ENCODE measurements around the gene TRAF3IP1.
"Not testable (repeated sequence)": the region's sequence is repeated elsewhere in the genome, so short reads cannot be mapped to it uniquely, and the experiment has no call there.

Gene TRAF3IP1

DNA sequence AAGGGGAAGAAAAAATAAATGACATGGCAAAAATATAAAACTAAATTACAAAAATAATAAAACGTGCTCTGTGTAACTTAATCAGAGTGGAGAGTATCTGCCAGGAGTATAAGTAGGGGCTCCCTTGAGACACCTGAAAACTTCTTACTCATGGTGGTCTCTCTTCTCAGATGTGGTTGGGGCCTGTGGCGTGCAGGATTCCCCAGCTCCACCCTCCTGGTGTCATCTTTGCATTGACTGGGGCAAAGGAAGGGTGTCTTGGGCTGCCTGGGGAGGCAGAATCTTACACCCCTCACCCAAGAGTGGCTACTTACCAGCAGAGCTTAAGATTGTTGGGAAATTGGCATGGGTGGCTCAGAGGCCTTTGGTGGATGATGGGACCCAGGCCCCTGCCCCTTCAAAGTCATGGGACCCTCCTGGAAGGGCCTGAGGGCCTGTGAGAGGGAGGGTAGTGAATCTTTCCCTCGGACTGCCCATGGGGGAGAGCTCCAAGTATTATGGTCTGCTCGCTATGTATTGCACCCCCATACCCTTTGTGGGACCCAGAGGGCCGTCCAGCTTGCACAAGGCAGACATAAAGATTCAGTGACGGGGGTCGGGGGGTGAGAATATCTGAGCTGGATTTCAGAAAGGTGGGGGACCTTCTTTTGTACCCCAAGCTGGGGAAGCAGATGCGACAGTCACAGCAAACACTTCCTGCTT is 6.9 kb upstream of the TRAF3IP1 start:
- no peak for DNase-seq

DNA sequence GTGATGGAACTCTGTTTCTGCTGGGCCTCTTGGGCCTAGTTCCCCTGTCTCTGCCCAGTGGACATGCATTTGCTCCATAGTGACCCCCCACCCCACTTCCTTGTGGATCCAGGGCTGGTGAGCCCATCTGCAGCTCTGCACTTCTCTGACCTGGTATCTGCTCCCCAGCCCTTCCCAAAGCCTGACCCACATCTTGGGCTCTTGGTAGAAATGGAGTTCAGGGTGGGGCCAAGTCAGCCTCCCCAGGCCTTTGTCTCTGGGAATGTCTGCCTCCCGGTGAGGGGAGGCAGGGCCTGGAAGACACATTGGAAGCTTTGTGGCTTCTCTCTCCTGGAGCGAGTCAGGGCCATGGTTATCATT is 6.3 kb upstream of the TRAF3IP1 start:
- DNase-seq = no peak

DNA sequence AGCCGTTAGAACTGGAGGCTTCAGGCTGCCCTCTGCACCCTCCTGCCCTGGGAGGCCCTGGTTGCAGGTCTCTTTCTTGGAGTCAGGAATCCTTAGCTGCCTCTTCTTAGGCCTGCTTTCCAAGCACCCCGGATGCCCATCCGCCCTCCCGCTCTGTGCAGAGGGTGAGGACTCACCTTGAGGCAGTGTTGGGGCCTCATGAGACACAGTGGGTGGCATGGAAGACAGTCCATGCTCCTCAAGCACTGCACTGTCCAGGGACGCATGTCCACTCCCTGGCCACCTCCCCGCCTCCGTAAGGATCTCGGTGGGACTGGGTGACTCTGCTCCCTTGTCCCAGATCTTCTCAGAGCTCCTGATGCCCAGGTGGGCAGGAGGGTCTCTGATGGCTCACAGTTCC is 5.7 kb upstream of the TRAF3IP1 start:
- DNase-seq = no peak

DNA sequence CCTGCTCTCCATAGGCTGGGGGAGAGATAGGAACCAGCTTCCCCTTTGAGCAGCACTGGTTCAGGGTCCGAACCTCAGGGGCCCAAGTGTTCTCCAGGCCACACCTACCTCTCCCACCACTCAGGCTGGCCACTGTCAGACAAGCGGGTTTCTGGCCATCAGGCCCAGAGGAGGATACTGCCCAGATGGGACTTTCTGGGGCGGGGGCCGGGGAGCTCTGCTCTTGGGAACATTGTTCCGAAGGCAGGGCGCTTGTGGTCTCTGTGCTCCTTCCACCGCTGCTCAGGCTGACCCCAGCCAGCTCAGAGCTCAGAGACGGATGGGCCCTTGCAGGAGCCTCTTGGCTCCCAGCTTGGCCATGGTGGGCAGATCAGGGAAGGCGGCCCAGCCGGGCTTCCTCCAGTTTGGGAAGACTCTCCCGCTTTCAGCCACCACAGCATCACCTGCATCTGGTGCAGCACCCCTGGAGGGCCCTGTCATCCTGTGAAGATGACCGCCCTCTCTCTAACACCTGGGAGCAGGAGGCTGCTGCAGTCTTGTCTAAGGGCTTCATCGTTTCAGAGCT is 5.2 kb upstream of the TRAF3IP1 start:
- DNase-seq = no peak

DNA sequence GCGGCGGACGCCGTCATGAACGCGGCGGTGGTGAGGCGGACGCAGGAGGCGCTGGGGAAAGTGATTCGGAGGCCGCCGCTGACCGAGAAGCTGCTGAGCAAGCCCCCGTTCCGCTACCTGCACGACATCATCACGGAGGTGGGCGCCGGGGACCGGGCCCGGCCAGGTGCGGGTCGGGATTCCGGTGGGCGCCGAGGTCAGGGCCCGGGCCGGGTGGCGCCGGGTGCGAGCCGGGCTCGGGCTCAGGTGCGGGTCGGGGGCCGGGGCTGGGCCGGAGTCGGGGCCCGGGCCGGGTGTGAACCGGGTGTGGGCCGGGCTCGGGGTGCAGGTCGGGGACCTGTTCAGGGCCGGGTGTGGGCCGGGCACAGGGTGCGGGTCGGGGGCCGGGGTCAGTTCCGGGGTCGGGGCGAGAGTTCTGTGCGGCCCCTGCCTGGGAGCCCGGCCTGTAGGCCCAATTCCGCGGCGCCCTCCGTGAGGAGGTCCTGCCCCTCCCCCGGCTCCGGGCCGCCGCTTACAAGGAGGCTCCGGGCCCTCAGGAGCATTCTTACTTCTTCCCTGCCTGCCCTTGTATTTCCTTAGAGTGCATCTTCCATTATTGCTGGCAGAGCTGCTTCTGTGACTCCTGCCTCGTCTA is 447 bp downstream of the TRAF3IP1 start:
- DNase-seq = peak; percentile 31

DNA sequence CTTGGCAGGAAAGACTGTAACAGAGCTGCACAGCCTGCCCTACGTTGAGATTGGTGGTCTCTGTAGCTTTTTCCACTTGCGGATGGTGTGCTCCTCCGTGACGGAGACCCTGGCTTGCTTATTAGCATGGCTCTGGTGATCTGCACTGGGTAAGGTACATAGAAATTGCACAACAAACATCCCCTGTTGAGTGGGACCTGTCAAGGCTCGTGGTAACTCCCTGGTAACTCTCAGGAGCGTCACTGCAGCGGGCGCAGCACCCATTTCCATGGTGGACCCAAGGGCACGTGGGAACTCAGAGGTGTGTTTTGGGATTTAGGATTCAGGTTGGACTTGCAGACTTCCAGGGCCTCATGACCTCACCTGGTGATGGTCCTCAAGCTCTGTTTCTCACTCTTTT is 1.1 kb downstream of the TRAF3IP1 start:
- no peak for DNase-seq

DNA sequence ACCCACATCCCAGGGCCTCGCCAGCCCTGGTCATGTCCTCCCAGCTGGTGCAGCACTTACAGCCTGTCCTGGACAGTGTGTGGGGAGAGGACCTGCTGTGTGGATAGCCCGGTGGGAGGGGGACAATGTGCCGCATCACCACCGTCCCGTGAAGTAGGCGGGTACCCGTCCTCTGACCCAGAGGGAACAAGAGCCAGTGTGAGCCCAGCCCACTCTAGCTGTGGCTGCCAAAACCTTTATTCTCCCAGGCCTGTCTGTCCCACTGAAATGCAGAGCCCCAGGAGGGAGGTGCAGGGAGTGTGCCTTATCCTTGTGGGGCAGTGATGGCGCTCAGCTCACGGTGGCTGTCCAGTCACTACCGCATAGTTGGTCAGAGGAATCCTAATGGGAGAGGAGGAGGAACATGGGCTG is 1.7 kb downstream of the TRAF3IP1 start:
- no peak for DNase-seq

DNA sequence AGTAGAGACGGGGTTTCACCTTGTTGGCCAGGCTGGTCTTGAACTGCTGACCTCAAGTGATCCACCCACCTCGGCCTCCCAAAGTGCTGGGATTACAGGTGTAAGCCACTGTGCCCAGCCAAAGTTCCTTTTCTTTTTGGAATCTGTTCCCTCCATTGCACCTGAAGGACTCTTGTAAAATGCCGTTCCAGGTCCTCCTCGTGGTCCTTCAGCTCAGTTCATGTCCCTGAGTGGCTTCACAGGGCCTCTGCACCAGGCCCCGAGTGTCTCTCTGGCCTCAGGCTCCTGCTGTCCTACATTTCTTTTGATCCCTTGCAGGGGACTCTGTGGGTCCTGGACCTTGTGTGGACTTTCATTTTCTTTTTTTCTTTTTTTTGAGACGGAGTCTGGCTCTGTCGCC is 3.9 kb downstream of the TRAF3IP1 start:
- DNase-seq = not testable (repeated sequence)

DNA sequence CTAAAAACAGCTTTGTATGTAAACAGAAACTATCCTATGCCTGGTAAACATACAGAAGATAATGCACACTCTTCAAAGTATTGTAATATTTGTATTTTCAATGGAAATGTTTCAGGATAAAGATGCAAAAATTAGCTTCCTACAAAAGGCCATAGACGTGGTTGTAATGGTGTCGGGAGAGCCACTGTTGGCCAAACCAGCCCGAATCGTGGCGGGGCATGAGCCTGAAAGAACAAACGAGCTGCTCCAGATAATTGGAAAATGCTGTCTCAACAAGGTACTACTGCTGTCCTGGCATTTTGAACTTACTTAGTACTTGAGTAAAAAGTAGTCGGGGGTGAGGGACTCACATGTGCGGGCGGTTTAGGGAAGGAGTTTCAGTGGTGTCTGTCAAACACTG is 5.4 kb downstream of the TRAF3IP1 start:
- DNase-seq = no peak

DNA sequence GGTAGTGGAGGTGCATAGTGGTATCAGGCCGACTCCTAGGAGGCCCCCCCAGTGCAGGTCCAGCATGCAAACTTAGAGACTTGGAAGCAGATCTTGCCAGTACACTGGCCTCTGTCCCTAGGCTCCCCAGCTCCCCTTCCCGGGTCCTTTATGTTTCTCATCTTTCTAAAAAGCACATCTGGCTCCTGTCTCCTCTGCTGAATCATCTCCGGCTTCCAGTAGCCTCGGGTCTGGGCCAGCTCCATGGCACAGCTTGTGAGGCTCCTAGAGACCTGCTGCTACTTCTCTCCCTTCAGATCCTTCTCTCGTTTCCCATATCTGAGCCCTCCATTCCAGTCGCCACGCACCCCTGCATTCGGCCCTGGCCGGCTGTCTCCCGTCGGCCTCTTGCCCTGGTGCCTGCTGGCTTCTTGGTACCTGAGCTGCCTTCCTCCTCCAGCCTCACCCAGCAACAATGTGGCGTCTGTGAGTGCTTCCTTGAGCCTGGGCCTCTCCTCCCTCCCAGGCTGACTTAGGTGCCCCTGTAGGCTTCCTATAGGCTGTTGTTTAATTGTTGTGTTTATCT is 6.6 kb downstream of the TRAF3IP1 start:
- no peak for DNase-seq

DNA sequence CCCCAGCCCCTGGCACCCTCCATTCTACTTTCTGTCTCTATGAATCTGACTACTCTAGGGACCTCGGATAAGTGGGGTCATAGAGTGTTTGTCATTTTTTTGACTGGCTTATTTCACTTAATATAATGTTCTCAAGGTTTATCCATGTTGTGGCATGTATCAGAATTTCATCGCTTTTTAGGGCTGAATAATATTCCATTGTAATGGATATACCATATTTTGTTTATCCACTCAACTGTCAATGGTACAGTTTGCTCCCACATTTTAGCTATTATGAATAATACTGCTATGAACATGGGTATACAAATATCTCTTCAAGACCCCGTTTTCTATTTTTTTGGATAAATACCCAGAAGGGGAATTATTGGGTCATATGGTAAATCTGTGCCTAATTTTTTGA is 7.4 kb downstream of the TRAF3IP1 start:
- no peak for DNase-seq

DNA sequence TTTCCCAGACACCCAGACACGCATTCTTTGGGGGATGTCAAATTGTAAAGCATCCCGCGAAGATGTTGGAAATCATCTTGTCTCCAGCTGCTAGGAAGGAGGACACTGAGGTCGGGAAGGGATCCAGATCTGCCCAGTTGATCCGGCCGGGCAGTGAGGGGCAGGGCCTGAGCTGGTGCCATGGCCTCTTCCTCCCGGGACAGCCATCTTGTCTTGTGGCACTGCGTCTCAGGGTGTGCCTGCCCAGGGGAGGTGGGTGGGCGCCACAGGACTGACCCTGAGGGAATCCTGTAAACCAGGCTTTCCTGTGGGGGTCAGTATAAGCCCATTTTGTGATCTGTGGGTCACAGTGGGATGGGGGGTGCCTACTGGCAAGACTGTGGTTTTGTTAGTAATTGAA is 10.1 kb downstream of the TRAF3IP1 start:
- DNase-seq = no peak

DNA sequence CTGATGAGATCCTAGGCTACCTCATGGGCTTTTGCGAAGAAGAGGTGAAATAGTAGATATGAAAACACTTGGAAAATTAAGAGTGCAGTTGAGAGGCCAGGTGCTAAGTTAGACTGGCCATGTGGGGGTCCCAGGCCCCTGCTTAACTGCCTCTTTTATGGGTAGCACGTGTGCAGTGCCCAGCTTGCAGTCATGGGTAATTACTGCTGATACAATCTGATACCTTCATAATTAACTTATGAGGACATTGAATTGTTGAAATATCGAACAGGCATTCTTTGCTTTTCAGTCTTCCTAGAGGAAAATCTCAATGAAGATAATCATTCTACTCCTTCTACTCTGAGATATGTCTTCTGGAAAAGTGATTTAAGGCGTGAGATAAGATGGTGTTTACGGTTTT is 11.6 kb downstream of the TRAF3IP1 start:
- DNase-seq = no peak

DNA sequence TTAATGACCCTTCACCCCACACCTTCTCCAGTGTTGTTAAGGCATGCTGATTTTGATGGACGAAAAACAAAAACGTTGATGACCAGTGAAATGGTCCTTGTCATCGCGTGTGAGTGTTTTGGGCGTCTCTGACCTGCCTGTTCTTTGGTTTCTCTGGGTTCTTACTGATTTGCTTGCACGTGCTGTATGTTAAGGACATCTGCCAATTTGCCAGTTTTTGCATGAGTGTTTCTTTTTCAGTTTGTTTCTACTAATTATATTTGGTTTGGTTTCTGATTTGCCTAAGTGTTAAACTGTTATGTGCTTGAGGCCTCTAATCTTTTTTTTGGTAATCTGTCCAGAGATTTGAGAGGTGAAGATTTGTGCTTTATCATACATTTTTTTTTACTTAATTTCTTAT is 14.6 kb downstream of the TRAF3IP1 start:
- DNase-seq = no peak

DNA sequence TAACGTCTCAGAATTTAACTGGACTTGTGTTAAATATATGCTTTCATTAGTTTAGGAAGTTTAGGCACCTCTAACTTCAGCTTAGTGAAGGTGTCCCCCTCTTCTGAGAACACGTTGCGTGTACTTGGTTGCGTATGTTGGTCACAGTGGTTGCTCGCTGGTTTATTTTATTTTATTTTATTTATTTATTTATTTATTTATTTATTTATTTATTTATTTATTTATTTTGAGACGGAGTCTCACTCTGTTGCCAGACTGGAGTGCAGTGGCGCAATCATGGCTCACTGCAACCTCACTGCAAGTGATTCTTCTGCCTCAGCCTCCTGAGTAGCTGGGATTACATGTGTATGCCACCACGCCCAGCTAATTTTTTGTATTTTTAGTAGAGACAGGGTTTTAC is 15.3 kb downstream of the TRAF3IP1 start:
- DNase-seq = not testable (repeated sequence)

DNA sequence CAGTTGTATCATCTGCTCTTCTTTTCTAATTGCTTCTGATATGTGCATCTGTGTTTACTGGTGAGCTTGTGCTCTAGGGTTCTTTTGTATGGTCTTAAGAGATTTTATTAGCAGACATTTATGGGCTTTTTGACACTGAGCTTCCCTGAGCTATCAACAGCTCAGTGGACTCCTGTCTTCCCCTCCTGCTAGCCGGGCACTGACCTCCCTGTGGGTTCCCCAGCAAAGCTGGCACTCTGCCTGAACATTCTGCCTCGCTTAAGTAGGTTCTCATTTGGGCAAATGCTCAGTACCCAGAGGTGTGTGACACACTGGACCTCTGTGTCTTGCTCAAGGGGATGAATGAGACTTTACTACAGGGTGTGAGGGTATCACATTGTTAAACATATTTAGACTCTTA is 15.8 kb downstream of the TRAF3IP1 start:
- peak; percentile 50 for DNase-seq

DNA sequence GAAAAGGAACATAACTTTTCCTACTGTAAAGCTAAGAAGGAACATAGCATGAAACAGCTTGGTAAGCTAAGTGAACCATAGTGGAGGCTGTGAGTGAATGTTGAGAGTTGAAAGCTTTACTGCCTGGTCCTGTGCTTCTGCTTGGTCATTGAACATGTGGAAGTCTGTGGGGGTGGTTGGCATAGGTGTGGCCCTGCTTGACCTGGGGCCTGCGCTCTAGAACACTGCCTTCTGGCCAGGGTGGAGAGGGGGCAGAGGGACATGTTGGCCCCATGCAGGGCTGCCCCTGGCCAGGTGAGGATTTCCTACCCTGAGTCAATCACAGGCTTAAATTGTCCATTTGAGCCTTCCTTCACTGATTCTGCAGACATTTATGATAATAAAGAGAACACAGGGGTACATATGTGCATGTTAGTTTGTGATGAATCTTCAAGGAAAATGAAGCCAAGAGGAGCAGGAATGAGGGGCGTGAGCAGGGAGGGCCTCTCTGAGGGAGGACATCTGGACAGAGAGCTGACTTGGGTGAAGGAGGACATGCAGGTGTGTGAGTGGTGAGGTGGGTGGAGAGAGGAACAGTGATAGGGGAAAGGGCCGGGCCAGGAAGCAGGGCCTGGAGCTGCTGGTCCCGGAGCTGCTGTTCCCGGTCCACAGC is 16.6 kb downstream of the TRAF3IP1 start:
- no peak for DNase-seq

DNA sequence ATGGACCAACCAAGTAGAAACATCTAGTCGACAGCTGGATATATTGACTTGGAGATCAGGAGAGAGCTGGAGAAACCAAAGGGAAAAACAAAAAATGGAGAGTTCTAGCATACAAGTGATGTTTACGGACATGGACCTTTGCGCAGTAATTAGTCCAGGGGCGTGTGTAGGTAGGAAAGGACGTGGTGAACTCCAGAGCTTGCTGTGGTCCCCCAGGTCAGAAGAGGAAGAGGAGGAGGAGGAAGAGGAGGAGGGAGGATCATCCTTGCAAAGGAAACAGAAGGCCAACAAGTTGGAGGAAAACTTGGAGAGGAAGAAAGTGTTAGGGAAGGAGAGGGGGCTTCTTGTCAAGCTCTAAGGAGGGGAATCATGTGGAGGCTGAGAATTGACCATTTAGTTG is 17.5 kb downstream of the TRAF3IP1 start:
- DNase-seq = no peak

DNA sequence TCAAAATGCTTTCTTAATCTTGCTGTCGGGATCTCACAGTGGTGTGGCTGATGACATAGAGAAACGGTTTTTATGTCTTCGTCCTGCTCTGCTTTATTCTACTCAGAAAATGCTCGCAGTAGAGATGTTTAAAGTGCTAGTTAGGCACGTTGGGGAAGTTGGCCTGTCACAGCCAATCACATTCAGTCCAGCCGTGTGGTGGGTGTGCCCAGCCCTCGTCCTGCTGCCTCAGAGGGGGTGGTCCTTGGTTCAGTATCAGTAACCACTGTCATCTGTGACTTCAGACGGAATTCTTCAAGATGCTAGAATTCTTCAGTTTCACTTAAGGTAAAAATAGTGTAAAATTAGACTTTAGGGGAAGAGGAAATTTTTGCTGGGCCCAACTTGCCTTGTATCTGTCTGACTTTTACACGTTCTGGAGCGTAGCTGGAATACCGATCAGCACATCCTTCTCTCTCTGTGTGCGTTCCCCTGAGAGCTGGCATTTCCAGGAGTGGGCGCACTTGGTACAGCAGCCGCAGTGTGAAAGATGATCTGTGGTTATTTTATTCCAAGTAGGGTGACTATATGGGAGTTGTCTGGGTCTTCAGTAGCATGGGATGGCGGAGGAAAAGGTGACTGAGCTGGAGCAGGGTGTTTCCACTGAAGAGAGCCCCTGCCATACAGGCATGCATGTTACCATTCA is 18.5 kb downstream of the TRAF3IP1 start:
- DNase-seq = no peak

DNA sequence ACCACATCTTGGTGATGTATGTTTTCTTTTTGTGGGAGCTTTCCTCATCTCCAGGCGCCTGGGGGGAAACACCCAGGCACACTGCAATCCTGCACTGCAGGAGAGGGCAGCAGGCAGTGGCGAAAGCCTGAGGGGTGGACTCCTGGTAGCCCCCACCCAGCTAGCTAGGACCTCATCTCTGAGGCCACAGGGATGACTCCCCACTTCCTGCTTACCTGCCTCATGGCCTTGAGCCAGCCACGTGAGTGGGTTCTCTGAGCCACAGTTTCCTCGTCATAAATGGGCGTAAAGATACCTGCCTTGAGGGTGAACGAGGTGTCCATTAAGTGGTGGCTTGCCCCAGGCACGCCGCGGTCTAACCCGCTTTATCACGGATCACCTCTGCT is 19.1 kb downstream of the TRAF3IP1 start:
- DNase-seq = no peak

DNA sequence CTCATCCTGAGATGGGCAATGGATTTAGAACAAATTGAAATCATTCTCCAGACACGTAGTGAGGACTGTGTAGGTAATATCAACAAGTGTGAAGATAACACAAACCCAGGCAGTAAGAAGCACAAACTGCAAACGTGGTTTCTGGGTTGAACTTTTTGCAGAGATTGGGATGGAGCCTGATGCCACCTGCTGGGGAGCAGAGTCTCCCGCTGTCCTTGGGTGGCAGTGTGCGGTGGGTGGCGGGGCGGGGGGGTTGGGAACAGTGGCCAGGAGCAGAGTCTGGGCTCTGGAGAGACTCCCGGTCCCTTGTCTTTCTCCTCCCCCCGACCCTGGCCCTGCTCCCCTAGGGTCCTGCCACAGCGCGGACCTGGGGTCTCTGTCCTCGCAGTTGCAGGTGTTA is 19.5 kb downstream of the TRAF3IP1 start:
- DNase-seq = no peak

DNA sequence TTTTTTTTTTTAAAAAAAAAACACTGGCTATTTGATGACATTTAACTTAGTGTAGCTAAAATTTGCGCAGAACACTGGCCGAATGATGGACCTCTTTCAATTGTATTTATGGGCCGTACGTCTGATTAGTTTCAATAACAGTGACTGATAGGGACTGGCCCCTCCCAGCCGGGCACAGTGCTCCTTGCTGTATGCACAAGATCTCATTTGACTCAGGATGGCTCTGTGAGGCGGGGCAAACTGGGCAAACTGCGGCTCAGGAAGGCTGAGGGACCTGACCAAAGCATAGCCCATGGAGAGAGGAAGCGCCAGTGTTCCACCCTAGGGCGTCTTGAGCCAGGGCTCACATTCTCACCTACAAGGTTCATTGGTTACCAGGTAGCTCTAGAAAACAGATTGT is 21.2 kb downstream of the TRAF3IP1 start:
- DNase-seq = no peak

DNA sequence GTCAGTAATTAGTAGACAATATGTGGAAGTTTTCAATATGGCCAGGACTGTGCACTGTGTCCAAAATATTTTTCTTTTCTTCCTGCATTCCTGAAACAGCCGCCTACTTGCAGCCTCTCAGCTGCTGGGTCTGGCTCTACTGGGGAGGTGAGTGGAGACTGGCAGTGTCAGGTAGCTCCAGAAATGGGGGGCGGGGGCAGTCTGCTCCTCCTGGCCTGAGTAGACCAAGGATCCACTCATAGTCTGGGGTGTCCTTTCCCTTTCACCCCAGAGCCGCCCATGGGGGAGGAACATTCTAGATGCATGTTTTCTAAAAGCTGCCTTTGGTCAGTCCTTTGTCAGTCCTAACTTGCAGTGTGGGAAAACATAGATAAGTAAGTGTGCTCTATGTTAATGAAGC is 23.7 kb downstream of the TRAF3IP1 start:
- no peak for DNase-seq

Data from NCI-H82 (cell line).